Endometrial microvascular endothelial cells (primary cell): ENCODE data around the gene SLC38A6. TPM values are rescaled to one million over a fixed set of nuclear protein-coding genes. Genes with fewer than 3 reads are reported as not detected.

ENCODE experiments used
- in situ Hi-C: cut with HindIII; loops from 2 replicates; pipeline ENCODE4 v1.10.0; 2017; ENCODE audit warnings: low sequenced_read_pairs, low pct_unique_long_range_greater_than_20kb; ENCODE audit errors: inconsistent ontology term
- total RNA-seq: library from RNA; depleted of rRNA; stranded (reverse); fragments of >200 nt; gene quantifications from one replicate; pipeline ENCODE4 v1.2.3, GENCODE V29; 2015; ENCODE audit errors: inconsistent ontology term

Gene SLC38A6
- 22.9 TPM for total RNA-seq

GRCh38 chr14:60980811-60981632 is at the start of gene SLC38A6, which contains the start of gene TRMT5:
TSS of gene SLC38A6 (plus strand) at chr14:60981245. CDS start at chr14:60981278, 33 bp downstream.
TSS of gene TRMT5 (minus strand) at chr14:60981079. CDS start at chr14:60980973, 106 bp downstream.
- in situ Hi-C loops, result no loop called here

GRCh38 chr14:60933920-60934655 is 47.0 kb upstream of the SLC38A6 start:
- in situ Hi-C loops, result no loop called here

- in situ Hi-C loops, result no loop called here
Measured at GRCh38 chr14:60935319-60935718, 45.7 kb upstream of the SLC38A6 start.

GRCh38 chr14:60943637-60944032 is 37.4 kb upstream of the SLC38A6 start:
- in situ Hi-C loops, result no loop called here

GRCh38 chr14:60944204-60944603 is 36.8 kb upstream of the SLC38A6 start:
- in situ Hi-C loops, result no loop called here

- in situ Hi-C loops, result no loop called here
Measured at GRCh38 chr14:60945984-60946383, 35.1 kb upstream of the SLC38A6 start.

- in situ Hi-C loops, result no loop called here
Measured at GRCh38 chr14:60946773-60947172, 34.3 kb upstream of the SLC38A6 start.

- in situ Hi-C loops, result no loop called here
Measured at GRCh38 chr14:60951776-60952435, 29.1 kb upstream of the SLC38A6 start.

- in situ Hi-C loops, result no loop called here
Measured at GRCh38 chr14:60956202-60956601, 24.8 kb upstream of the SLC38A6 start.

GRCh38 chr14:60956632-60957031 is 24.4 kb upstream of the SLC38A6 start:
- in situ Hi-C loops, result no loop called here

- in situ Hi-C loops, result no loop called here
Measured at GRCh38 chr14:60958146-60958545, 22.9 kb upstream of the SLC38A6 start.

GRCh38 chr14:60963761-60964160 is 17.3 kb upstream of the SLC38A6 start:
- in situ Hi-C loops, result no loop called here

- in situ Hi-C loops, result no loop called here
Measured at GRCh38 chr14:60964904-60965303, 16.1 kb upstream of the SLC38A6 start.

- in situ Hi-C loops, result no loop called here
Measured at GRCh38 chr14:60965402-60965801, 15.6 kb upstream of the SLC38A6 start.

- in situ Hi-C loops, result no loop called here
Measured at GRCh38 chr14:60968099-60968498, 12.9 kb upstream of the SLC38A6 start.

- in situ Hi-C loops, result no loop called here
Measured at GRCh38 chr14:60968671-60969070, 12.4 kb upstream of the SLC38A6 start.

- in situ Hi-C loops, result no loop called here
Measured at GRCh38 chr14:60970146-60970545, 10.9 kb upstream of the SLC38A6 start.

- in situ Hi-C loops, result no loop called here
Measured at GRCh38 chr14:60971271-60971670, 9.8 kb upstream of the SLC38A6 start.

- in situ Hi-C loops, result no loop called here
Measured at GRCh38 chr14:60972295-60972694, 8.8 kb upstream of the SLC38A6 start.
